GF-D8 (cell line): Measurements from ENCODE around the gene RSL1D1.
A peak's percentile ranks its signal among the peaks of the same experiment; 100 is the strongest.
"Not testable (repeated sequence)": the region's sequence is repeated elsewhere in the genome, so short reads cannot be mapped to it uniquely, and the experiment has no call there.

Experiments used
- DNase-seq: peaks from one replicate; lab custom pipeline; 2025; lab: John Stamatoyannopoulos, UW

The RSL1D1 gene

DNA sequence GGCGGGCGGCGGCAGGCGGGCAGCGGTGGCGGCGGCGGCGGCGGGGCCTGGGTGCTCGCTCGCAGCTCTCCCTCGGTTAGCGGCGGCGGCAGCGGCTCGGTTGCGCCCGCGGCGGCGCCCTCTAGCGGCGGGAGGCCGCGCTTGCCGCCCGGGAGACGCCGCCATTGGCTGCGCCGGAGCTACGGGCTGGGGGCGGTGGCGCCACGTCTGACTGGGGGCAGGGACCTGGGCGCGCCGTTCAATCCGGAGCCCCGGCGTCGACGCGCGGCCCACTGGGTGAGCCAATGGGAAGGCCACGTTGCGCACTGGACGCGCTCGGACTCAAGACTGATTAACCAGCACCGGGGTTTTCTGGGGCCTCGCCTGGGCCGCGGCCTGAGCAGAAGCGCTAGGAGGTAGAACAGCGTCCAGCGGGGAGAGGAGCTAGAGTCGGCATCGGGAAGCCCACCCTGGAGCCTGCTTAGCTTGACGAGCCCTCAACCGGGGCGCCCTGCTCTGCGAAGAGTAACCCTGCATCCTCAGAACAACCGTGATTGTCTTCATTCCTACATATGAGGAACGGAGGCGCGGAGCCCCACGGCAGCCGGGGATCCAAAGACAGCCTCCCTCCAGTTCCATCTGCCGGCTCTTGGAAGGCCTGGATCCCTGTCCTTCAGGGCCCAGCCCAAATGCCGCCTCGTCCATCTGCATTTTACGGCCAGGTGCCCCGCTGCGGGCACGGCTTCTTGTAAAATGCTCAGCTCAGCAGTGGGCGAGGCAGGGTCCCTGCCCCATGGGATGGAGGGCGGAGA lies 54.0 kb downstream of the RSL1D1 start, which contains the start of gene ZC3H7A:
TSS of gene ZC3H7A (minus strand) at position 93 of the 791 bp plus-strand sequence. CDS start 14,904 bp downstream, outside the sequence.
- DNase-seq = peak; percentile 87

DNA sequence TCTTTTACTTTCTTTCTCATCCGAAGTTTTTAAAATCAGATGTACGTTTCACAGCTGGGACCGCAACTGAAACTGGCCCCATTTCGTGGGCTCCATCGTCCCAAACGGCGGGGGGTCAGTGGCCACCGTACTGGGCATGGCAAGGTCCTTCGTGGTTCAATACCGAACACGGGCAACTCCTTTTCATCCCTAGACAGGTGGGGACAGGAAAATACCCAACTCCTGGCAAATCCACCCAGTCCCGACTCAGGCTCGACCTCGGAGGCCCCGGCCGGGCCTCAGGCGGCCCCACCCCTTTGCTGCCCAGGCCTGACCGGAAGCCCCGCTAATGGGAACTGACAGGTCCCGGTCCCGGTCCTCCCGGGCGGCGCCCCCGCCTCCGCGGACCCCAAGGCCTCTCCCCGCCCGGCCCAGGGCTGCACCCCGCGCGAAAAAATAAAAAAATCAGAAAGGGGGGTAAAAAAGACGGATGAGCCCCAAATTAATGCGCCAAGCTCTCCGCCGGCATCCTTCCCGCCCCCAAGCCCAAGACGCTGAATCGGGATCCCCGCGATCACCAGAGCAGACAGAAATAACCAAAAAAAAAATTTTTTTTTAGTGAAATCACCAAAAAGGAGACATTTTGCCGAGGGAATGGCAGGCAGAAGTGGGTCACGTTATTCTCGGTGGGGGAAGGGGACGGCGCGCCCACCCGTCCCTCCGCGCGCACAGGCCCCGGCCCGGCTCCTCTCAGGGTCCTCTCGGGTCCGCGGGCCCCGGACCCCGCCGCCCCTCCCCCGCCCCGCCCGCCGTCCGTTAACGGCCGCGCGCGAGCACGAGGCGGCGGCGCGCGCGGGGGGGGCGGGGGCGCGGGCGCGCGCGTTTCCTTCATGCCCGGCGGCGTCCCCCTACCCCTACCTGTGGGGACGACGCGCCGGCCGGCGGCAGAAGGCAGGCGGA lies 54.8 kb downstream of the RSL1D1 start:
- no peak for DNase-seq

DNA sequence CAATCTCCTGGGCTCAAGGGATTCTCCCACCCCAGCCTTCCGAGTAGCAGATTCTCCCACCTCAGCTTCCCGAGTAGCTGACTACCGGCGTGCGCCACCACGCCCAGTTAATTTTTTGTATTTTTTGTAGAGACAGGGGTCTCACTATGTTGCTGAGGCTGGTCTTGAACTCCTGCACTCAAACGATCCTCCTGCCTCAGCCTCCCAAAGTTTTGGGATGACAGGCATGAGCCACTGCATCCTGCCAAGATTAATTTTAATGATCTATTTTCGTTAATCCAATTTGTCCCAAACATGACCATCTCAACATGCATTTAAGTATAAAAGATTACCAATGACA lies 55.5 kb downstream of the RSL1D1 start:
- DNase-seq = no peak

DNA sequence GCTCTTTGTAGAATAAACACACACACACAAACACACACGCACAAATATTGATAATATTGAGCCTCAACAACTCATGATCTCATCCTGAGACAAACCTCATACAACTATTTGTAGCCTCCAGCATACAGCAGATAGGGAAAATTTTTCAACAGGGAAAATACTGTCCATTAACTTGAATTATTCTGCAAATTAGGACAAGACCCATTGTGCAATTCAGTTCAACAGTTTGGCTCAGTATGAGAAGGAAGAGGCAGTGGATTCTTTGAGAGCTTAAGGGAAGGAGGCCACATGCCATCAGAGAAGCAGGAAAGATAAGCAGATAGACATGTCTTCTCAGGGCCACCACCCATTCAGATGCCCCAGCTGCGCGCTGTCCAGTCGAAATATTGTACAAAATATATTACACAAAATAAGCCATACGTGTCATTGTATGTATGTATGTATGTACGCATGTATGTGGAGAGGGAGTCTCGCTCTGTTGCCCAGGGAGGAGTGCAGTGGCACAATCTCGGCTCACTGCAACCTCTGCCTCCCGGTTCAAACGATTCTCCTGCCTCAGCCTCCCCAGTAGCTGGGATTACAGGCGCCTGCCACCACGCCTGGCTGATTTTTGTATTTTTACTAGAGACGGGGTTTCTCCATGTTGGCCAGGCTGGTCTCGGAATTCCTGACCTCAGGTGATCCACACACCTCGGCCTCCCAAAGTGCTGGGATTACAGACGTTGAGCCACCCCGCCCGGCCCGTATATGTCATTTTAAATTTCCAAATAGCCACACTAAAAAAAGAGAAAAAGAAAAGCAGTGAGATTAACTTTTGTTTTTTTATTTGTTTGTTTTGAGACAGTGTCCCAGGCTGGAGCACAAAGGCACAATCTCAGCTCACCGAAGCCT lies 56.1 kb downstream of the RSL1D1 start:
- DNase-seq = no peak

DNA sequence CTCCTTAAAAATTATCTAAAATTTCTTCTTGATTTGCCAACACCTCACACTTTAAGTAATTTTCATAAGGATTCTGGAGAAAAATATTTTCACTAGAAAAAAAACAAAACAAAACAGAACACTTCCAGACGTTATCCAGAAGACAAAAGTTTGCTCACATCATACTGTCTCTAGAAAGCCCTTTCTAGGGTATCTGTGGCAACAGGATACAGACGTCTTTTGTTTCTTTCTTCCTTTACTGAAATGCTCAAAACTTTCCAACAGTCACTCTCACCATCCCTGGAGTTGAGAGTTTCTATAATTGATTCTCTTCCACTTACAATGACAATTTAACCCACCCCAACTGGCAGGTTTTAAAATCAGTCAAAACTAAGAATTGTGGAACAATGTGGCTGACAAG lies 56.9 kb downstream of the RSL1D1 start:
- DNase-seq = no peak

DNA sequence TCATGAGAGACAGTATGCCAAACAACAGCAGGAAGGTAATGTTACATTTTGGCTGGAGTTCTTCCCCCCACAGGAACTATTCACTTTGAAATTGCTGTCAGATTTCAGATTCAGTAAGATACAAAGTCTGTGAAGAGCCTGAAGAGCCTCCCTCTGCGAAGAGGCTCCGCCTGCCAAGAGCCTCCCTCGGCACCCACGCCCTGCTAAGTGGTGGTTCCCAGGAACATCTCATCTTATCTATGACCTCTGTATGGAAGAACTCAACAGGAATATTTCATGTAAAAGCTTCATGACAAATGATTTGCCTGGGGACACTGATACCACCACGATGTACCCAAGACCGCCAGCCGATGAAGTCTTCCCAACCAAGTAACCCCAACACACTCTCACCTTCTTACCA lies 57.5 kb downstream of the RSL1D1 start:
- no peak for DNase-seq

DNA sequence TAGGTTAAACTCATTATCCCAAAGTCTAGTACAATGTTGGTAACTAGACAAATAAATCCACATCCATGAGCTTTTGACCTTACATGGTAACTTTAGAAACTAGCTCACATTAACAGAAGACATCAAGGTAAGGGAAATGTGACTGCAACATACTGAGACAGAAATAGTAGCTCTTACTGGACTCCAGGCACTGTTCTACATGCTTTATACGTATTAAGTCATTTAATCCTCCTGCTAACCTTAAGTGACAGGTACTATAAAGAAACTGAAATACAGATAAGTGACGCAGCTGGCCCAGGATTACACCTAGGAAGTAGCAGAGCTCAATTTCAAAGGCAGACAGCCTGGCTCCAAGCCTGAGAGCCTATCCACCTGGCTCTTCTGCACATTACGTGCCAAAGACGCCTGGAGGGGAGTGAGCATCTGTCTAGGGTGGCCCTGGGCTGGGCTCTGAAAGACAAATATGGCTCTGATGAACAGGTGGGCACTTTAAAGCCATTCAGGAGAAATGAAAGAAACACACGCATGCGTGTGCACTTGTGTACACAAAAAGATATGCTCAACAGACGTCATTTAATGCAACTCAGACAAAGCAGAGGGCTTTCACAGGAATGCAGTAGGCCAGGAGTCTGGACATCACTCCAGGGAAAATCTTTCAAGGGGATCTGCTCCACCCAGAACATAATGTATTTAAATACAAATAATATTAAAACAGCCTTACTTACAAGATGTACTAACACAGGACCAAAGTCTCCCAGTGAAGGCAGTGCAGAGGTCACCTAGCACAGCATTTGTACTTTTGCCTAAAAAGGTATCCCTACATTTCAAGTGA lies 58.7 kb downstream of the RSL1D1 start:
- DNase-seq = no peak

DNA sequence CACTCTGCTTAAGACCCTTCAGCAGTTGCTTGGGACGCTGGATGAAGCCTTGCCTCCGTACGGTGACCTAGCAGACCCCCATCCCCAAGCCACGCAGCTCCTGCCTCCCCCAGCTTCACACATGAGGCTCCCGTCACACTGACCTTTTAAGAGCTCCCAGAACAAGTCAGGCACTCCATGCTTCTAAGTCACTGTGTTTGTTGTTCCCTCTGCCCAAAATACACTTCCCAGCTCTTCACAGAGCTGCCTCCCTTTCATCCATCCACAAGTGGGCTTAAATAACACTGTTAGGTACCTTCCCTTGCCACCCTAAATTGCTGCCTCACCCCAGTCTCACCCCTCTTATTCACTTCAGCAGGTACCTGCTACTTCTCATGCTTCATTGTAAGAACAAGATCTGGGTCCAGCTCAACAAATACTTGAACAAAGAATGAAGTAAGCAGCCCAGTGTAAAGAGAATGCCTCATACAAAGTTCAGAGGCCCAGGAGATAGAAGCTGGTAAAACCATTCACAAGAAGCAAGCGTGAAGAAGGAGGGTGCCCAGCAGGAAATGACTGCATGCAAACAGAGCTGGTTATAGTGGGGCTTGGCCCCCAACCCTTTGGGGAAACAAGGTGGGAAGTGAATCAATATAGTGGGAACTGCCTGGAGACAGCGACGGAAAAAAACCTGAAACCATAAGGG lies 60.1 kb downstream of the RSL1D1 start:
- DNase-seq = no peak

DNA sequence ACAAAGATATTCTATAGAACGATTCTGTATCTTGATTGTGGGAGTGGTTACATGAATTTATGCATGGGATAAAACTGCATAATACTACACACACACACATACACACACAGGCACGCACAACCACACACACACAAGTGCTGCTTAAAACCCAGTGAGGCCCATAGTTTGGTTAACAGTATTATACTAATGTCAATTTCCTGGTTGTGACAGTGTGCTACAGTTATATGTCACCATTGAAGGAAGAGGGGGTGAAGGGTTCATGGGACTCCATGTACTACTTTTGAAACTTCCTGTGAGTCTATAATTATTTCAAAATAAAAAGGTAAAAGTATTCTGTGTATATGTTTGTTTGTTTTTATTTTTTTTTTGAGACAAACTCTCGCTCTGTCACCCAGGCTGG lies 62.4 kb downstream of the RSL1D1 start:
- no peak for DNase-seq

DNA sequence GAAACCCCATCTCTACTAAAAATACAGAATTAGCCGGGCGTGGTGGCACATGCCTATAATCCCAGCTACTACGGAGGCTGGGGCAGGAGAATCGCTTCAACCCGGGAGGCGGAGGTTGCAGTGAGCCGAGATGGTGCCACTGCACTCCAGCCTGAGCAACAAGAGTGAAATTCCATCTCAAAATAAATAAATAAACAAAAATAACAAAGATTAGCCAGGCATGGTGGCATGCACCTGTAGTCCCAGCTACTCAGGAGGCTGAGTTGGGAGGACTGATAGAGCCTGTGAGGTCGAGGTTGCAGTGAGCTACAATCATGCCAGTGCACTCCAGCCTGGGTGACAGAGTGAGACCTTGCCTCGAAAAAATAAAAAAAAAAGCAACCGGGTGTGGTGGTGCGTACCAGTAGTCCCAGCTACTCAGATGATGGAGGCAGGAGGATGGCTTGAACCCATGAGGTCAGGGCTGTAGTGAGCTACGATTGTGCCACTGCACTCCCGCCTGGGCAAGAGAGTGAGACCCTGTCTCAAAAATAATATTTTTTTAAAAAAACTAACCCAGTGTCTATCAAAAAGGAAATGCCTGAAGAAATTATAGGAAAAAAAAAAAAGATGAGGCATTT lies 66.3 kb downstream of the RSL1D1 start:
- DNase-seq = not testable (repeated sequence)

DNA sequence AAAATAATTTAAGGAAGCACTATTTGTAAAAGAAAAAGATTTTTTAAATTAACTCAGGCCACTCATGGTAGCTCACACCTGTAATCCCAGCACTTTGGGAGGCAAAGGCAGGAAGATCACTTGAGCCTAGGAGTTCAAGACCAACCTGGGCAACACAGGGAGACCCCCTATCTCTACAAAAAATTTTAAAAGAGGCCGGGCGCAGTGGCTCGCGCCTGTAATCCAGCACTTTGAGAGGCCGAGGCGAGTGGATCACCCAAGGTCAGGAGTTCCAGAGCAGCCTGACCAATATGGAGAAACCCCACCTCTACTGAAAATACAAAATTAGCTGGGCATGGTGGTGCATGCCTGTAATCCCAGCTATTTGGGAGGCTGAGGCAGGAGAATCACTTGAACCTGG lies 67.0 kb downstream of the RSL1D1 start:
- DNase-seq = not testable (repeated sequence)

DNA sequence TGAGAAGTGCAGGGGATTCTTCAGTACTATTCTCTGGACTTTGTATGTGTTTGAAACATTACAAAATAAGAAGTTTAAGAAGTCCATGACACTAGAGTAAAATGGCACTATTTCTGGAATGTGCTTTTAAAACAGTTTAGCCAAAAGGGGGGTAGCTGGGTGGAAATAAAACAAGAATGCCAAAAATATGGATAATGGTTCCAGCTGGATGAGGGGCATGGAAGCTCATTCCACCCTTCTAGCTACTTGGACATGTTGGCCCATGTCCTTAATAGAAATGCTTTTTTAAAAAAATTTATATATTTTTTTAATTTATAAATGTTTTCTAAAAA lies 67.3 kb downstream of the RSL1D1 start:
- no peak for DNase-seq
